22Rv1 (cell line): ENCODE measurements around the gene RAB6B.

ENCODE experiments used
- CTCF ChIP-seq: fragments of 450-650 bp; IDR thresholded peaks from 2 replicates; pipeline ENCODE4 v1.5.1; 2017; ENCODE audit warnings: mild to moderate bottlenecking
- ZFX ChIP-seq: fragments of 450-650 bp; IDR thresholded peaks from 2 replicates; pipeline ENCODE4 v1.6.1; 2017; ENCODE audit warnings: antibody characterized with exemption, borderline replicate concordance

- TF ChIP-seq CTCF (no peak), ZFX (no peak)
These were observed 3.6 kb upstream of the RAB6B start for GRCh38 chr3:133899311-133899710.
